Osteoblast (primary cell): ENCODE measurements around the gene PRR3. TPM values are rescaled to one million over a fixed set of nuclear protein-coding genes. Genes with fewer than 3 reads are reported as not detected.

ENCODE experiments used
- DNase-seq: peaks from one replicate; pipeline ENCODE4 v3.0.0; 2011; ENCODE audit warnings: low spot score, mixed read lengths; ENCODE audit not compliant: insufficient read length; ENCODE audit errors: missing footprints
- H2AFZ ChIP-seq: 2 replicates; pipeline ENCODE4 v1.6.0; 2011; ENCODE audit warnings: mild to moderate bottlenecking, low read length
- H3K27ac ChIP-seq: 2 replicates; pipeline ENCODE4 v1.5.1; 2011; ENCODE audit warnings: mild to moderate bottlenecking, low read depth, low read length, moderate library complexity
- H3K27me3 ChIP-seq: 2 replicates; pipeline ENCODE4 v1.6.0; 2012; ENCODE audit warnings: mild to moderate bottlenecking, control low read depth, inconsistent platforms, low read length, moderate library complexity; ENCODE audit not compliant: insufficient read depth
- H3K36me3 ChIP-seq: 2 replicates; pipeline ENCODE4 v1.5.1; 2011; ENCODE audit warnings: mild to moderate bottlenecking, low read length, control low read depth, moderate library complexity; ENCODE audit not compliant: insufficient read depth
- H3K4me1 ChIP-seq: 2 replicates; pipeline ENCODE4 v1.5.1; 2011; ENCODE audit warnings: mild to moderate bottlenecking, low read length, control low read depth, moderate library complexity; ENCODE audit not compliant: insufficient read depth
- H3K4me2 ChIP-seq: 2 replicates; pipeline ENCODE4 v1.6.0; 2011; ENCODE audit warnings: mild to moderate bottlenecking, low read length; ENCODE audit not compliant: insufficient read depth
- H3K4me3 ChIP-seq: fragments of 200-600 bp; sonication (generic); 3 replicates; pipeline ENCODE4 v1.5.1; 2012; ENCODE audit warnings: mild to moderate bottlenecking, low read length, inconsistent platforms; ENCODE audit not compliant: insufficient read depth
- H3K79me2 ChIP-seq: 2 replicates; pipeline ENCODE4 v1.6.0; 2012; ENCODE audit warnings: mild to moderate bottlenecking, low read length, control low read depth, inconsistent platforms; ENCODE audit not compliant: insufficient read depth
- H3K9me3 ChIP-seq: 2 replicates; pipeline ENCODE4 v1.5.1; 2011; ENCODE audit warnings: low read depth, low read length, control low read depth
- H4K20me1 ChIP-seq: 2 replicates; pipeline ENCODE4 v1.6.0; 2012; ENCODE audit warnings: mild to moderate bottlenecking, low read length, control low read depth; ENCODE audit not compliant: insufficient read depth
- CTCF ChIP-seq: IDR thresholded peaks from 2 replicates; pipeline ENCODE4 v1.5.1; 2011; ENCODE audit warnings: mild to moderate bottlenecking, low read depth, low read length, moderate library complexity; ENCODE audit errors: extremely low read depth
- total RNA-seq: library from RNA; depleted of rRNA; stranded (reverse); fragments of >200 nt; gene quantifications from 2 replicates; pipeline ENCODE4 v1.2.3, GENCODE V29; 2012

PRR3 gene
- total RNA-seq, 1 donor, result 7.2 TPM

GRCh38 chr6:30583921-30584320, 26.8 kb downstream of the PRR3 start:
- Histone ChIP-seq H3K27ac (no peak overlapping the region), H3K36me3 (peaks cover 89% of the 10 kb centered on the region), H3K79me2 (no peaks in the 10 kb centered on the region), H2AFZ (no peak overlapping the region), H3K4me1 (no peaks in the 10 kb centered on the region), H4K20me1 (no peaks in the 10 kb centered on the region), H3K4me2 (no peak overlapping the region), H3K4me3 (no peak overlapping the region), H3K27me3 (no peaks in the 10 kb centered on the region), H3K9me3 (no peaks in the 10 kb centered on the region)
- DNase-seq, result peak; percentile 49
- TF ChIP-seq CTCF, result no peak

GRCh38 chr6:30589754-30590358, 32.8 kb downstream of the PRR3 start:
- no peak for TF ChIP-seq CTCF
- Histone ChIP-seq H3K9me3 (no peaks in the 10 kb centered on the region), H3K27ac (peak overlapping the region; percentile 65), H2AFZ (no peak overlapping the region), H3K4me3 (no peak overlapping the region), H3K79me2 (peaks cover 16% of the 10 kb centered on the region), H3K4me1 (peaks cover 13% of the 10 kb centered on the region), H3K36me3 (peaks cover 88% of the 10 kb centered on the region), H3K27me3 (no peaks in the 10 kb centered on the region), H3K4me2 (no peak overlapping the region), H4K20me1 (peaks cover 13% of the 10 kb centered on the region)
- no peak for DNase-seq

- no peak overlapping the region for H3K4me2 ChIP-seq
- no peak overlapping the region for H3K4me3 ChIP-seq
- H2AFZ ChIP-seq, result no peak overlapping the region
- H3K36me3 ChIP-seq, result peaks cover 83% of the 10 kb centered on the region
- no peak for DNase-seq
- H4K20me1 ChIP-seq, result peaks cover 13% of the 10 kb centered on the region
- H3K27me3 ChIP-seq, result no peaks in the 10 kb centered on the region
- peak overlapping the region; percentile 65 for H3K27ac ChIP-seq
- peaks cover 16% of the 10 kb centered on the region for H3K79me2 ChIP-seq
- no peak for TF ChIP-seq CTCF
- no peaks in the 10 kb centered on the region for H3K9me3 ChIP-seq
- H3K4me1 ChIP-seq, result peaks cover 13% of the 10 kb centered on the region
Measured at GRCh38 chr6:30590509-30590908, 33.4 kb downstream of the PRR3 start.

- Histone ChIP-seq H3K27me3 (no peaks in the 10 kb centered on the region), H3K4me3 (no peak overlapping the region), H2AFZ (no peak overlapping the region), H3K27ac (peak overlapping the region; percentile 65), H4K20me1 (peaks cover 13% of the 10 kb centered on the region), H3K9me3 (no peaks in the 10 kb centered on the region), H3K4me1 (peaks cover 13% of the 10 kb centered on the region), H3K79me2 (peaks cover 16% of the 10 kb centered on the region), H3K4me2 (no peak overlapping the region), H3K36me3 (peaks cover 78% of the 10 kb centered on the region)
- DNase-seq, result no peak
- TF ChIP-seq CTCF, result no peak
Measured at GRCh38 chr6:30591008-30591407, 33.9 kb downstream of the PRR3 start.
